Lower leg skin (tissue), 3 donors: ENCODE results near the gene POU2AF3.

Experiments used
- POLR2A ChIP-seq, 2 donors: fragments of 450-650 bp; IDR thresholded peaks; one replicate each; pipeline ENCODE4 v1.6.1; 2016 to 2017; ENCODE audit warnings: antibody characterized with exemption in 2 of 2, mild to moderate bottlenecking in 1 of 2, moderate library complexity in 1 of 2
- TF ChIP-seq, protein P1 (sequence below), 3 donors: fragments of 450-650 bp; IDR thresholded peaks; one replicate each; pipeline ENCODE4 v1.5.1; 2016; ENCODE audit warnings: antibody characterized with exemption in 3 of 3, mild to moderate bottlenecking in 3 of 3, moderate library complexity in 2 of 3

- no peak for TF ChIP-seq POLR2A (IDR thresholded peaks at IDR 0.05)
- TF ChIP-seq, protein P1, sequence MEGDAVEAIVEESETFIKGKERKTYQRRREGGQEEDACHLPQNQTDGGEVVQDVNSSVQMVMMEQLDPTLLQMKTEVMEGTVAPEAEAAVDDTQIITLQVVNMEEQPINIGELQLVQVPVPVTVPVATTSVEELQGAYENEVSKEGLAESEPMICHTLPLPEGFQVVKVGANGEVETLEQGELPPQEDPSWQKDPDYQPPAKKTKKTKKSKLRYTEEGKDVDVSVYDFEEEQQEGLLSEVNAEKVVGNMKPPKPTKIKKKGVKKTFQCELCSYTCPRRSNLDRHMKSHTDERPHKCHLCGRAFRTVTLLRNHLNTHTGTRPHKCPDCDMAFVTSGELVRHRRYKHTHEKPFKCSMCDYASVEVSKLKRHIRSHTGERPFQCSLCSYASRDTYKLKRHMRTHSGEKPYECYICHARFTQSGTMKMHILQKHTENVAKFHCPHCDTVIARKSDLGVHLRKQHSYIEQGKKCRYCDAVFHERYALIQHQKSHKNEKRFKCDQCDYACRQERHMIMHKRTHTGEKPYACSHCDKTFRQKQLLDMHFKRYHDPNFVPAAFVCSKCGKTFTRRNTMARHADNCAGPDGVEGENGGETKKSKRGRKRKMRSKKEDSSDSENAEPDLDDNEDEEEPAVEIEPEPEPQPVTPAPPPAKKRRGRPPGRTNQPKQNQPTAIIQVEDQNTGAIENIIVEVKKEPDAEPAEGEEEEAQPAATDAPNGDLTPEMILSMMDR (IDR thresholded peaks at IDR 0.05), result no peak
Measured at GRCh38 chr11:111350811-111351210, 52.5 kb downstream of the POU2AF3 start.
